NCI-H1092 (cell line): ENCODE results near the gene MAPK8IP2.

Experiments used
- DNase-seq: peaks from one replicate; lab custom pipeline; 2025; lab: John Stamatoyannopoulos, UW

Gene MAPK8IP2

DNA sequence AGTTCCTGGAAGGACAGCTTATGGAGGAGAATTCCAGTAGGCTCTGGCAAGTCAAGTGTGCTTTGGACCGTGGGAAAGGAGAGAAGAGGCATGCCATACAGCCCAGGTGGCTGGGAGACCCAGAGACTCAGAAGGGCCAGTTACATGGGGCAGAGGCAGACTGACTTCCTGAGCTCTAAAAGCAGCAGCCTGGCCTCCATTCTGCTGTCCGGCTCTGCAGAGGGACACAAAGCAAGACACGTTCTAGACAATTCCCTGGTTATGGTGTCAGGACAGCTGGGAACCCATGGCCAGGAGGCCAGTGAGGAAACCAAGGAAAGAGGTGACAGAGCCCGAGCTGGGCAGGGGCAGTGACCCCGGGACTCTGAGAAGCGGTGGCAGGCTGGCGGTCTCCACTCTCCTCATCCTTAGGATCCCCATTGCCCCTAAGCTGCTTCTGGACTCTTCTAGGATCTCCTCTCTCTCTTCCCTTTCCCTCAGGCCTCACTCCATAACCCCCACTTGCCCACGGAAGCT lies 25.1 kb upstream of the MAPK8IP2 start:
- no peak for DNase-seq

DNA sequence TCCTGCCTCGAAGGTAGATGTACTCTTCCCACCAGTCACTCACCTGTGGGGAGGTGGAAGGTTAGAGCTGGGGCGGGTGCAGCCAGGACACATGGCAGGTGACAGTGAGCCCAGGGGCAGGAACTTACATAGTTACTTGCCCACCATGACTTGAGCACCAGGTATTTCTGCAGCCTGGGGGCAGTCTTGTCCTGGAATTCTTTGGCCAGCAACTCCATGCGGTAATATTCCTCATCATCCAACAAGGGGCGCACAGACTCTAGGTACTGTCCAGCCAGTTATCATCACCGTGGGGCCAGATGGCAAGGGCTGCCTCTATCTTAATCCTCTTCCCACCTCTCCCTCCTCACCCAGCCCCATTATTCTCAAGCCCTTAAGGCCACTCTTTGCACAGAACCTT lies 24.5 kb upstream of the MAPK8IP2 start:
- DNase-seq: no peak

DNA sequence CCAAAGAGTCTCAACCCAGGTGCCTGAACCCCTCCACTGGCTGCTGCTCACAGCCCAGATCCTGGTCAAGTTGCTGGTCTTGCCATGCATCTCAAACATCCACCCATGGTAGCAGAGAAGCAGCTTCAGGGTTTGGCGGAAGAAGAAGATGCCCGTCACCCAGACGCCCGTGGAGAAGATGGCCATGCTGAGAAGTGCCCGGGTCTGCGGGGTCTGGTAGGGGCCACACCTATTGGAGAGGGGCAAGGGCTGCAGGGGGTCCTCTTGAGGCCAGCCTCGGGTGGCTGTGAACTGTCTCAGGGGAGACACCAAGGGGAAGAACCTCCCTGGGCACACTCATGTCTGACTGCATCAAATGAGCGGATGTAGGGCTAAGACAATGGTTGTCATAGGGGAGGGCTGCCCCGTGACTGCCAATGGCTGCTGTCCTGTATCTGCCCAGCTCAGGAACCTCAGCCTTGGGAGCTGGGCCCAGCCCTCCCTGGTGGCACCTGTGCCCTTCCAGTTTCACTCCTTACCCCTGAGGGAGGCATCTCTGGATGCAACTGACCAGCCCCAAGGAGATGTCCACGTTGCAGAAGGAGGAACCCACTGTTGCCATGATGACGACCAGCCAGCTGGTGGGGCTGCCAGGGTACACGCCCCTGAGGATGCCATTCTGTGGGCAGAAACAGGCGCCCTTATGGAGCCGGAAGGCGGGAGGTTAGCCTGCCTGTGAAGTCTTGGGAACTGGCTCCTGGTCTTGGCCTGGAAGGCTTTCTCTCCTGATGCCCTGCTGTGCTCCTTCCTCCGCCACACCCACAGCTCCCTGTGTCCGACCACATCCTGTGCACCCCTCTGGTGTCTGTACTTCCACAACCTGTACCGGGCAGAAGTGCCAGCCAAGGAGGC lies 23.5 kb upstream of the MAPK8IP2 start:
- DNase-seq: no peak

DNA sequence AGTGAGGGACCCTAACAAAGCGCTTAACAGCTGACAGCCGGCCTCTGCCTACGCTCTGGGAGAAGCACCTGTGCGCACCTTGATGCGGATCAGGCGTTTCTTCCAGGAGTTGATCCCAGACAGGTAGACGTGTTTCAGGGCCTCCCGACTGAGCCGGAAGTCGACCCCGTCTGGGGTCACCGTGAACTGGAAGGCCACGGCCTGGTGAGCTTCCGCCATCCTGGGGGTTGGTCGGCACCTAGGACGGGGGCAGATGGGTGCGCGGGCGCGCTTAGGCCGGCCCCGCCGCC lies 23.0 kb upstream of the MAPK8IP2 start:
- DNase-seq: no peak

DNA sequence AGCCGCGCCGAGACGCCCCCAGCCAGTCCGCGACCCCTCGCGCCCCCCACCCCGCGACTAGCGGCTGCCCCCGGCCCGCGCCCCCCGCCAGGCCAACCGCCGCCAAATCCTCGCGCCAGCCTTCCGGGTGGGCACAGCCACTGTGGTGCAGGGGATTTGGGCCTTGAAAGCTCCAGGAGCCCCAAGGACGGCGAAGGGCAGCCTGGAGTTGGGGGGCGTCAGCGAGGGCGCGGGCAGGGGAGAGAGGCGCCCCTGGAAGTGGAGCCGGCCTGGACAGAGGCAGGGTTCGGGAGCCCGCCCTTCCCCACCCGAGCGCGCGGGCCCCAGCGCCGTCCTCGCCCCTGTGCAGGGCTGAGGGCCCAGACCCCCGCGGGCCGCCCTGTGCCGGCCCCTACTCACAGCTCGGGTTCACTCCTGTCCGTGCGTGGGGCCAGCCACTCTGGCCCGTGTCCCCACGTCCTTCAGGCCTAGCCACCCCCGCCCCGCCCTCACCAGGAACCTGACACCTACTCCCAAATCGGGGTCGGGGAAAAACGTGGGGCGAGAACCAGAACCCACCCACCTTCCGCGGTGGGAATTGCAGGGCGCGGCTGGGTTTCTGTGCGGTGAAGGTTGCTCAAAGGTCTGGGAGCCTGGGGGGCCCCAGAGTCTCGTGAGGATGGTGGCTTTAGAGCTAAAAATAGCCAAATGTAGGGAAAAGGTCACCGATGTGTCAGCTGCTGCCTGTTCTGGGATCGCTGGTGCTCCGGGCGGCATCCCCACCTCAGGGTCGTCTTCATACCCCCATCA lies 22.4 kb upstream of the MAPK8IP2 start, which contains the start of gene CPT1B:
Gene CPT1B, minus strand, starts transcription at position 441 of the 789 bp plus-strand sequence. CDS start 512 bp downstream, outside the sequence.
- DNase-seq: no peak

DNA sequence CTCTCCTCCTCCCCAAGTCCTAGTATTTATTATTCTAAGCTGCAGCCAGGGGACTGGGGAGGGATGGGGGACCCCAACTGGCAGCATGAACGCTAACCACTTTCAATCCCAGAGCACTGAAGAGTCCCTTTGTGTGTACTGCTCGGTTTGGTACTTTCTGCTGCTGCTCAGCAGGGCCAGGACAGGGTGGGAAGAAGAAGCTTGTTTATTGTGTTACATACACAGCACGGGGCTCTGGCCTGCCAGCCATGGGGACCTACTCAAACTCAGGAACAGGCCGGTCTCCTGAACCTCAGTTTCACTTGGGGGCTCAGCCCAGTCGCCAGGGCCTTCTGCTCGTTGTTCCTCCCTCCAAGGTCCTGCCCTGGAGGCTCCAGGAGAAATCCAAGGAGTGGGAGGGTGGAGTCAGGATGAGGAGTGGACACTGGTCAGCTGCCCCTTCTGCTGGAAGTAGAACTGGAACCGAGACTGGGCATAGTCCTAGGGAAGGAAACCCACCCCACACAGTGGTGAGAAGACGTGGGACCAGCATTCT lies 21.8 kb upstream of the MAPK8IP2 start:
- DNase-seq: no peak

DNA sequence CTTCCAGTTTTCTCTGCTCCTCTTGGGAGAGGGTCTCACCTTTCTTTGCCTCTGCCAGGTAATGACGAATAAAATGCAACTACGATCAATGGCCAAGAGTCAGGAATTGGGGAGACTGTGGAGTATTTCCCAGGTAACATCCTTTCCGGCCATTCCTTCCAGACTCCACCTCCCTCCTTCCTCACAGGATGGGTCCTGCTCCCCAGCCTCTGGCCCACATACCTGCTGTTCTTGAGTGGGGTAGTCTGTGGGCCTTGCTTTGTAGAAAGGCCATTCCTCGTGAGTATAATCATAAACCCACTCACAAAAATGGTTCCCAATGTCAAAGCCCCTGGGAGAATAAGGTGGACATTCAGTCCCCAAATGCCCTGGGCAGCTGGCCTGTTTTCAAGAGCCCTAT lies 20.8 kb upstream of the MAPK8IP2 start:
- DNase-seq: no peak

DNA sequence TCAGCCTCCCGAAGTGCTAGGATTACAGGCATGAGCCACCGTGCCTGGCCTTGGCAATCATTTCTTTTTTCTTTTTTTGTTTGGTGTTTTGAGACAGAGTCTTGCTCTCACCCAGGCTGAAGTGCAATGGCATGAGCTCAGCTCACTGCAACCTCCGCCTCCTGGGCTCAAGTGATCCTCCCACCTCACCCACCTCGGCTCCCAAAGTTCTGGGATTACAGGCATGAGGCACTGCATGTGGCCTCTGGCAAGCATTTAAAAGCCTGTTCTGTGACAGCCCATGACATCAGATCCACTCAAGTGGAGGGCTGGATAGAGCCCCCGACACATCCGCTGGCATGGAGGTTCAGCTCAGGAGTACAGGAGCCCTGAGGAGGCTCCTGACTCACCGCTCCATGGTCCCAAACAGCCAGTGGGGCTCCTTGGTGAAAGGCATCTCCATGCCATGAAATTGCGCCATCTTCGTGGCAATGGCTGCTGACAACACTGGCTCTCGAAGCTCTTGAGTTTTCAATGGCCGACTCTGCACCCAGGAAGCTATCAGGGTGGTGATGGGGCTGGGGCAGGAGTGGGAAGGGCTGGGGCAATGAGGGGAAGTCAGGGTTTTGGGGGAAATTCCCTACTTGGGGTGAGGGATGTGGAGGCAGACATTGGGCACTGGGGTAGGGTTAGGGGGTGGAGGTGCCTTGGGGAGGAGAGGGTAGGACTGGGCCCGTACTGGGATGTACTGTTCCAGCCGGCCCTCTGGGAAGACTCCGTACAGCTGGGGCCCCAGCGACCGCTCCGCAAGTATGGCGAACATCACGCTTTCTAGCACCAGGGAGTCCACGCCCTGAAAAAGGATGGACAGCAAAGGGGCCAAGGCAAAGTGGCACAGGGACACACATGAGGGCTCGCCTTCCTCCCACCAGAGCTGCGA lies 19.3 kb upstream of the MAPK8IP2 start:
- no peak for DNase-seq

DNA sequence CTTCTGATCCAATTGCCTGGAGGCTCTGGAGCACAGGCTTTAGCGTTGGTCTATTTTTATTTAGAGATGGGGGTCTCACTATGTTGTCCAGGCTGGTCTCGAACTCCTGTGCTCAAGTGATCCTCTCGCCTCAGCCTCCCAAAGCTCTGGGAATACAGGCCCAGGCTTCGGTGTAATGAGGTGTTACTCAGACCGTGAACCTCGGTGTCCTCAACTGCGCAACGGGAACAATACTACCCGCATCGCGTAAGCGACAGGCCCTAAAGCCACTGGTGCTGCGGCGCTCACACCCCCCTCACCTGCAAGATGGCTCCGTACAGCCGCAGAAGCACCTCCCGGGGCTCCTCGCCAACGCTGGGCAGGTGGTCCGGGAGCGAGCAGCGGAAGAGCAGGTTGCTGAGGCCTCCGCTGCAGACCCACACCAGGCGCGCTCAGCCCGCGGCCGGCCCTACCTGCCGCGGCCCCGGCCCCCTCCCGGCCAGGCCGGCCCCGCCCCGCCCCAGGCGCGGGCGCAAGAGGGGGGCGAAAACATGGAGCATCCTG lies 18.6 kb upstream of the MAPK8IP2 start:
- no peak for DNase-seq

DNA sequence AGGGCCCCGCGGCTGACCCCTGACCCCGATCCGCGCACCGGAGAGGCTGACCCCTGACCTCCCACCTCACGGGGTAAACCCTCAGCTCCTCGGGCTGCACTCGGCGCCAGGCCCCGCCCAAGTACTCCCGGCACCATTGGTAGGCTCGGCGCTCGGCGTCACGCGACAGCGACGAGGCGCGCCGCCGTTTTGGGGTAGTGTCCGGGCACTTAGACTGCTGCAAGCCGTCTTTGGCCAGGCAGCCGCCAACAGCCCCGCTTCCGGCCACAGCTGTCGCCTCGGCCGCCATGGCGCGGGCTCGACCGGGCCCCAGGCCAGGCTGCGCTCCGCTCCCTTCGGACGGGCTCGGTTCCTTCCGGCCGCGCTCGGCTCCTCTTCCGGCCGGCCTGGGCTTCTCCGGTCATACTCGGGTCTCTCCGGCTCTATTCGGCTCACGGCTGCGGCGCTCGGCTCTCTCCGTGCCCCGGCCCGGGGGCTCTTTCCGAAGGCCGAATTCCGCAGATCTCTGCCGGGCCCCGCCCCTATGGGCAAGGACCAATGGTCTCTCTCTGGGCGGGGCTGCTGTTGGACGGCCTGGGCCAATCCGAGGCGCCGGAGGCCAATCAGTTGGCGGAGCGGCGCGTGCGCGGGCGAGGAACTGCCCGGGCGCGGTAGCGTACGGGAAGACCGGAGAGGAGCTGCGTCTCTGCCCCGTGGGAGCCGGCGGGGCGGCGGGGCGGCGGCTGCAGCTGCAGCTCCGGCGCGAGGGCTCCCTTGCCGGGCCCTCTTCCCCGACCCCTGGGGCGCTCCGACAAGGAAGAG lies 17.9 kb upstream of the MAPK8IP2 start, which contains the start of gene CHKB:
Gene CHKB, minus strand, starts transcription at position 357 of the 801 bp plus-strand sequence. Its CDS starts 68 bp downstream, at position 289.
- peak; percentile 87 for DNase-seq

DNA sequence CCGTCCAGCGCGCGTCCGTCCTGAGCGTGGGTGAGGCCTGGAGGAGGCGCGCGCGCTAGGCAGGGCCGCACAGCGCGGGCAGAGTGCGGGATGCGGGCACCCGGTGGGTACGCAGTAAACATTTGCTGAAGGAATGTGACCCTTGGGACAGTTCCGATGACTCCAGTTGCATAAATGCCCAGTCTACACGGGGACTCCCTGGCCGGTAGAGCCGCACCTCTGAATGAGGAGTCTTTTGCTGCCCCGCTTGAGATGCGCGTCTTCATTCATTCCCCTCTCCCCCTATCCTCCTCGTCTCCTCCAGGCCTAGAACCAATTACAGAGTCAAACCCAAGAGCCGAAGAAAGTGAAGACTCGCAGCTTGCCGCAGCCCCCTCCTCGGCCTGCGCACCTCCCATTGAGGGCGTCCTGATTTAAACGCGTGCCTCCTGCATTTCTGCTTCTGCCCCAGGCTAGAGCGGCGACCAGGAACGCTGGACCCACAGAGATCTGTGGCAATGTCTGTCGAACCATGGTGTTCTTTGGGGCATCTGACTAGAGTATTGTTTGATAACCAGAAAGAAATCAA lies 17.2 kb upstream of the MAPK8IP2 start:
- no peak for DNase-seq

DNA sequence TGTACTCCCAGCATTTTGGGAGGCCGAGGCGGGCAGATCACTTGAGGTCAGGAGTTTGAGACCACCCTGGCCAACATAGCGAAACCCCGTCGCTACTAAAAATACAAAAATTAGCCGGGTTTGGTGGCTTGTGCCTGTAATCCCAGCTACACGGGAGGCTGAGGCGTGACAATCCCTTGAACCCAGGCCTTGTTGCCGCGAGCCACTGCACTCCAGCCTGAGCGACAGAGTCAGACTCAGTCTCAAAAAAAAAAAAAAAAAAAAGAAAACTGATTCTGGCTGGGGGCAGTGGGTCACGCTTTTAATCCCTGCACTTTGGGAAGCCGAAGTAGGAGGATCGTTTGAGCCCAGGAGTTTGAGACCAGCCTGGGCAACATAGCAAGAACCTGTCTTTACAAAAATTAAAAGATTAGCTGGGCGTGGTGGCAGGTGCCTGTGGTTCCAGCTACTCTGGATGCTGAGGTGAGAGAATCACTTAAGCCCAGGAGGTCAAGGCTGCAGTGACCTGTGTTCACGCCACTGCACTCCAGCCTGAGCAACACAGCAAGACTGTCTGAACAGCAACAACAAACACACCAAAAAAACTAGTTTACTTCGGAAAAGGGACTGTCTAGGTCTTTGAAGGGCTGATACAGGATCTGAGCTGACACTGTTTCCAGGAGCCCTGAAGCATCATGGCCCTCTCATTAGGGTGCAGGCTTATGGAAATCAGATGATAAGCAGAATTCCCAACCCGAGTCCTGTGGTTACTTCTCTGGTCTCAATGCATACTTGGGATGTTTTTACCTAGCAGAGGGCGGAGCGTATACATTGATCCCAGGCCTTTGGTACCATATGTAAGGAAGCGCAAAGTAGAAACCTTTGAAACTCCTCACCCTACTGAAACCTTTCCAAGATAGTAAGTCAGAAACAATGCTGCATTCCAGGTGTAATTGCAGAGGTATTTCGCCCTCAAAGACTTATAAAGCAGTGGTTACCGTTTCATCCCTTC lies 16.2 kb upstream of the MAPK8IP2 start:
- DNase-seq: no peak

DNA sequence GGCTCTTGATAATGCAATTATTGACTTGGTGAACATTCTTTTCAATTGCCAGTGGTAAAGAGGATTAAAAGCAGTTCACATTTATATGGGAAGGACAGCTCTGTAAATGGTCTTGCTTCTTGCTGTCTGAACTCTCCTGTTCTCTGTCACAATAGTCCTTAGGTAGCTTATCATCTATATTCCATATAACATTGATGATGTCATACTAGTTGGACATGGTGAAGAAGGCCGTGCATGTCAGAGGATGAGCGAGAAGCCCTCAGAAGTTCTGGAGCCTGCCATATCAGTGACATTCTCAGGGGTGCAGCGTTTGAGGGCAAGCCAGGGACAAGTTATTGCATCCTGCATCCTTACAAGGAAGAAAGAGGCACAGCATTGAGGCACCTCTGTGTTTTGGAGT lies 15.4 kb upstream of the MAPK8IP2 start:
- DNase-seq: no peak

DNA sequence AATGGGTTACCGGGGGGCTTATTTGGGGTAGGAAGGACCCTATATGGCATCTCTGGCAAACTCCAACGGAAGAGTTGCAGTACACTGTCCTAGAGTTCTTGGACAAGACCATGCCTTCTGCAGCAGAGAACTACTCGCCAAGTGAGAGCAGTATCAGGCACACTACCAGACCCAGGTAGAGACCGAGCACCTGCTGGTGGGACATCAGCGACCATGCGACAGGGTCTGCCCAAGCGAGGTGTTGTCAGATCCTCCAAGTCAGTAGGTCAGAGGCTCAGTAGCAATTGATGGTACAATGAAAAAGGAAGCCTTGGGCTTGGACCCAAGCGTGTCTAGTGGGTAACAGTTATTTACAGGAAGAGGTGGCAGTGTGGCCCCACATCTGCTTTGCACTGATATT lies 14.8 kb upstream of the MAPK8IP2 start:
- no peak for DNase-seq

DNA sequence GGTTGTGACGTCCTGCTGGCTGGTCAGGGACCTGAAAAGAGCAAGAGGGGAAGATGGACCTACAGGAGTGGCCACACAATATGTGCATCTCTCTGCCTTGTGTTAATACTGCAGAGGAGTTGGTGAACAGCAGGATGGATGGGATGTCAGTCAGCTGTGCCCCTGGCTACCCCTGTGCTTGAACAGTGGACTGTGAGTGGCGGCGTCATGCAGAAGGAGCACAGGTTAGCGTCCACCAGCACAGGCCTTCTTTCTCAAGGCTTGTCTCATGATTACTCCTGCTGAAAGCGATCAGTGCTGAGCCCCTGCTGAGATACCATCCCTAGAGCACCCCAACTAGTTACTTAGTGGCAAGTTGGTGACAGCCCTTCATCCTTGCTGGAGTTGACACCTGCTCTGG lies 14.2 kb upstream of the MAPK8IP2 start:
- no peak for DNase-seq

DNA sequence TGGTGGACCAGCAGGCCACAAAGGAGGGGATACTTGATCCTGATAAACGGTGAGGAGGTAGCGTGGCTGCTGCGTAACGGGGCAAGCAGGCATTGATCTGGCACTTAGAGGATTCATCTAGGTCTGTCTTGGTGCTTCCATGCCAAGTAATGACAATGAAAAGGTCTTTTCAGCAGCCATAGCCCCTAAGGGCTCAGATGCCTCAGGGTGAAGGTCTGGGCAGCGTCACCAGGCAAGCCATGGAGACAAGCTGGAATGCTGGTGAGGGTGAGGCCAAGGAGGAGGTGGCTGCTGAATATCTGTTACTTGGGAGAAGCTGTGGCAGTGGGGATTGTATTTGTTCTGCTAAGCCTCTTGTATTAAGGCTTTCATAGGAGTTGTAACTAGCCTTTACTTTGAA lies 13.2 kb upstream of the MAPK8IP2 start:
- no peak for DNase-seq

DNA sequence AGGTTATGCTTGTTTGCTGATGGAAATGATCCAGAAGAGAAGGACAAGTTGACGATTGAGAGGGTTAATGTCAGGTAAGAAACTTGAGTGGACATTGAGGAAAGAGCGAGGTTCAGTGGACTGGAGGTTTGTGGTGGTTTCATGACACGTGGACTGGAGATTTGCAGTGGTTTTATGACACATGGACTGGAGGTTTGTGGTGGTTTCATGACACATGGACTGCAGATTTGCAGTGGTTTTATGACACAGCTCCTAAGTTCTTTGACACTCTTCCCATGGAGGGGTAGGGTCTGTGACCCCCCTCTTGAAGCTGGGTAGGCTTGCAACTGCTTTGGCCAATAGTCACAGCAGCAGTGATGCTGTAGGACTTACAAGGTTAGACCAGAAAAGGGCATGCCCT lies 5.4 kb upstream of the MAPK8IP2 start:
- no peak for DNase-seq

DNA sequence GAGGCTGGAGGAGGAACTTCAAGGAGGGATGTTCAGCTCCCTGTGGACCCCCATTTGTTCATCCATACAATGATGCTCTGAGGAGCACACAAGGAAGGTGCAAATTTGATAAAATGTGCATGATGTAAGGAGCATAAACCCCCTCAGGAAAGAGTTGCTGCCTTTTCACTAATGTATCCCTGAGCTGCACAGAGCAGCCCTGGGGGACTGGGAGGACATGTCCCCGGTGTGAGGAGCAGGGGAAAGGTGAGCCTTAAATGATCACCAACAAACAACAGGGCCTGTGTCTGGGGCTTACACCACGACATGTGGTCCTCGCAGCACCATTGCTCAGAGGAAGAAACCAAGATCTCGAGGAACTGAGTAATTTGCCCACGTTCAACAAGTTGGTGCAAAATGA lies 3.5 kb upstream of the MAPK8IP2 start:
- DNase-seq: no peak
